NB4 (cell line): ENCODE data around the gene IPPK.

ENCODE experiments used
- DNase-seq: peaks from one replicate; pipeline ENCODE4 v3.0.0; 2010; ENCODE audit warnings: low read depth
- H3K4me3 ChIP-seq: one replicate; pipeline ENCODE4 v1.5.1; 2011; ENCODE audit warnings: mild to moderate bottlenecking, low read depth, low read length, moderate library complexity
- MYC ChIP-seq: IDR thresholded peaks from 2 replicates; pipeline ENCODE4 v1.6.1; 2011; ENCODE audit warnings: low read depth, low read length
- POLR2A ChIP-seq: IDR thresholded peaks from 2 replicates; pipeline ENCODE4 v1.6.1; 2011; ENCODE audit warnings: mild to moderate bottlenecking; ENCODE audit not compliant: insufficient read length; ENCODE audit errors: extremely low read depth
- TF ChIP-seq, protein P1 (sequence below): IDR thresholded peaks from 2 replicates; pipeline ENCODE4 v1.6.1; 2011; ENCODE audit warnings: low read depth, low read length
- TF ChIP-seq, protein P2 (sequence below): IDR thresholded peaks from one replicate; pipeline ENCODE4 v1.5.1; 2012; ENCODE audit warnings: low read depth, low read length

The IPPK gene

DNA sequence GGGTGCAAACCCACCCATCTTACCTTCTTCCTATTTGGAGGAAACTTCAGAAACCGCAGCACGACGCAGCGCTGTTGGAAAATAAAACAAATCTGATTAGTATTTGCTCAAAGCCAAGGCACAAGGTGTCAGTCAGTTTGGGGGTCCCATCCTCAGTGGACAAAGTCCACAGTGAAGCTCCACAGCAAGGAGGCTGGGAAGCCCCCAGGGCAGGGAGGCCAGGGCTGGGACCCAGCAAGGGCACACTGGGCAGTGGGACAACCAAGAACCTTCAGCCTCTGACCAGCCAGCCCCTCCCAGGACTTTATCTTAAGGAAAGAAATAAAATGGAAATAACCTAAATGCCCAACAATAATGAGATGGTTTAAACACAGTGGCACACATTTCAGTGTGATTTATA is 11.3 kb downstream of the IPPK start:
- no peak overlapping the region for H3K4me3 ChIP-seq
- no peak for DNase-seq
- TF ChIP-seq POLR2A (no peak), MYC (no peak)
- TF ChIP-seq, protein P1, sequence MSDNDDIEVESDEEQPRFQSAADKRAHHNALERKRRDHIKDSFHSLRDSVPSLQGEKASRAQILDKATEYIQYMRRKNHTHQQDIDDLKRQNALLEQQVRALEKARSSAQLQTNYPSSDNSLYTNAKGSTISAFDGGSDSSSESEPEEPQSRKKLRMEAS: no peak
- TF ChIP-seq, protein P2, sequence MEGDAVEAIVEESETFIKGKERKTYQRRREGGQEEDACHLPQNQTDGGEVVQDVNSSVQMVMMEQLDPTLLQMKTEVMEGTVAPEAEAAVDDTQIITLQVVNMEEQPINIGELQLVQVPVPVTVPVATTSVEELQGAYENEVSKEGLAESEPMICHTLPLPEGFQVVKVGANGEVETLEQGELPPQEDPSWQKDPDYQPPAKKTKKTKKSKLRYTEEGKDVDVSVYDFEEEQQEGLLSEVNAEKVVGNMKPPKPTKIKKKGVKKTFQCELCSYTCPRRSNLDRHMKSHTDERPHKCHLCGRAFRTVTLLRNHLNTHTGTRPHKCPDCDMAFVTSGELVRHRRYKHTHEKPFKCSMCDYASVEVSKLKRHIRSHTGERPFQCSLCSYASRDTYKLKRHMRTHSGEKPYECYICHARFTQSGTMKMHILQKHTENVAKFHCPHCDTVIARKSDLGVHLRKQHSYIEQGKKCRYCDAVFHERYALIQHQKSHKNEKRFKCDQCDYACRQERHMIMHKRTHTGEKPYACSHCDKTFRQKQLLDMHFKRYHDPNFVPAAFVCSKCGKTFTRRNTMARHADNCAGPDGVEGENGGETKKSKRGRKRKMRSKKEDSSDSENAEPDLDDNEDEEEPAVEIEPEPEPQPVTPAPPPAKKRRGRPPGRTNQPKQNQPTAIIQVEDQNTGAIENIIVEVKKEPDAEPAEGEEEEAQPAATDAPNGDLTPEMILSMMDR: no peak

DNA sequence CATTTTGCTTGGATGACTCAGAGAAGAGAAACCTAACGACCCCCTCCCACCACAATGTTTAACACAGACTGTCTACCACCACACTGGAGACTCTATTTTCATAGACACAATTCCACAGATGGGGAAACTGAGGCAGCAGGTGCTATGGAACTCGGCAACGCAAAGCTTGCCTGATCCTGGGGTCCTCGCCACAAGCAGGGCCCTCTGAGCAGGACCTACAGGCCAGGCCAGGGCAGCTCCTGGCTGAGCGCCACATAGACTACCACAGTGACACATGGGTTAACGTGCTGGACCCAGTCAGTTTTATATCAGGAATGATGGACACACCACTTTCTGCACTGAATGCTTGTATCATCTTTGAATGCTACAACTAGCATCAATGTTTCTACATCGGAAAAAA is 11.8 kb downstream of the IPPK start:
- DNase-seq: no peak
- H3K4me3 ChIP-seq: no peak overlapping the region
- TF ChIP-seq, protein P1: no peak
- TF ChIP-seq MYC (no peak), POLR2A (no peak)
- TF ChIP-seq, protein P2: no peak

DNA sequence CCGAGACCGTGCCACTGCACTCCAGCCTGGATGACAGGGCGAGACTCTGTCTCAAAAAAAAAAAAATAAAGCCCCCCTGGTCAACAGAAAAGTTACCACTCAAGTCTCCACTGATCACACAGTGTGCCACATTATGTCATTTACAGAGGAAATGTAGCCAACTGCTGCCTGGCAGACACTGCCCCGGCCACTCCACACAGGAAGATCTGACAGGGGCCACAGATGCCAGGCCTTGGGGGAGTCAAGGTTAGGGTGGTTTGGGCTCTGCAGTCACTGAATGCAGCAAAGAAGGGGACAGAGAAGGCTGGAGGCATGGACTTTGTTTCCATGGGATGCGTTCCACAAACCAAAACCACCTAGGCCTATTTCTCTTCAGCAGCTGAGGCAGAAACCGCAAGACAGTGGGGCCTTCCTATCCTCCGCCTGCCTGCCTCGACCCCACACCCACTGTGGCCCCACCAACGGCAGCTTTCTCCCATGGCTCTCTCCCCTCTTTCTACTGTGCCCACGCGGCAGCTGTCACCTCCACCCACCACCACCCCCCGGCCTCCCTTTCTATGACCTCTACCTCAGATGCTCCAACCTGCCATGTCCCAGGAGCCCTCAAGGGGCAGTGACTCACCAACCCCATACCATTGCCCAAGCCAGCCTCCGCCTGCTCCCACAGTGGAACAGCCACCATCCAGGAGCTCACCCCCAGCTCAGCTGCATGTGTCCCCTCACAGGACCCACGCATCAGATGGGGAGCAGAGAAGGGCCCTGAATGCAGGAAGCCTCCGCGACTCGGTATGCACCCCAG is 12.4 kb downstream of the IPPK start:
- H3K4me3 ChIP-seq: no peak overlapping the region
- TF ChIP-seq, protein P2: peak; percentile 16
- TF ChIP-seq POLR2A: no peak
- peak; percentile 80 for DNase-seq

DNA sequence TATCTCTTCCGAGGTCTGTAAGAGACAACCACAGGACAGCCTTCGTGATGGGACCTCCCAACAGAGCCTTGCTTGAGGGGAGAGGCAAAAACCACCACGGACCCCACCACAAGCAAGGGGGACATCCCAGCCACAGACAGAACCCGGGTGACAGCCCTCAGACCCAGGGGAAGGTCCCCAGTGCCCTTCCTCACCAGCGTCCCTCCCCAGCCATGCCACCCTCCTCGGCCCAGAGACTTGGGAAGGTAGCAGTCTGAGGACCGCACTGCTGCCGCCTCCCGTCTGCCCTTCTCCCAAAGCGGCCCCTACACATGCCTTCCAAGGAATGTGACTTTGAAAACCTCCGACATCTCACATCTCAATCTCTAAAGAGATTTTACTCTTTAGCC is 13.4 kb downstream of the IPPK start:
- TF ChIP-seq, protein P1: no peak
- TF ChIP-seq, protein P2: no peak
- TF ChIP-seq MYC (no peak), POLR2A (no peak)
- DNase-seq: no peak

DNA sequence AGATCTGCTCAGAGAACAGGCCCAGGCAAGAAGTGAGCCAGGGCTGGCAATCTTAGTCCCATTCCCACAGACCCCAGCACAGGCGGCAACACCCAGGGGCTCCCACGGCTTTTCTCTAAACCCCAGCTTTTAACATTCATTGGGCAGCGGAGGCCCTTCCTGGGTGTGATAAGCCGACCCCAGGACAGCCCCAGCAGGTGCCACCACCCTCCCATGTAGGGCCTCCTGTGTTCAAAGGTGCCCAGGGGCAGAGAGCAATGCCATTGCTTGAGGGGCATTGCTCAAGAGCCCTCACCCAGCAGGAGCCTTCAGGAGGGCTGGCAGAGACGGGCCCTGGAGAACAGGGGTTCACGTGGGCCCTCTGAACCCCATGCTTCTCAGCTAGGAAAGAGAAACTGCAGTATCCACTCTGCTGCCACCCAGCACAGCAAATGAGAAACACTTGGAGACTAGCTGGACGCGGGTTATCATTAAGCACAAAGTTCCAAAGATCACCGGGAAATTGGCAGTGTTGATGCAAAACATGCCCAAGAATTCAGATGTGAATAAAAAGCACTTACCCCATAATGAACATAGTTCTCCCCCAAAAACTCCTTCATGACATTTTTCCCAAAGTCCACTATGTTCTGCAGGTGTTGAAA is 13.9 kb downstream of the IPPK start:
- no peak for DNase-seq
- TF ChIP-seq, protein P1: no peak
- TF ChIP-seq, protein P2: no peak
- TF ChIP-seq MYC (no peak), POLR2A (no peak)
- no peak overlapping the region for H3K4me3 ChIP-seq

More for the DNA sequence above, 13.4 kb downstream of the IPPK start:
- H3K4me3 ChIP-seq: no peak overlapping the region
